Measurements from ENCODE around the gene CNGA3. TPM values are rescaled to one million over a fixed set of nuclear protein-coding genes. Genes with fewer than 3 reads are reported as not detected.

Gene CNGA3
- total and polyA plus RNA-seq, 12 donors: 0.11 to 0.16 TPM; not detected in 10

- H3K36me3 ChIP-seq: no peaks in the 10 kb centered on the region
- intact Hi-C loops (cut with DNase I): no loop called here
- no peak for ATAC-seq
- H3K27me3 ChIP-seq: peaks cover 0 to 16% (median under 1%) of the 10 kb centered on the region in 7 donors
- no peak for DNase-seq
- WGBS, 2 donors: 31 to 33% methylated on average over 4 of the region's 4 CpGs
- peaks cover 0 to 17% (median 0%) of the 10 kb centered on the region in 11 donors for H3K9me3 ChIP-seq
- H3K27ac ChIP-seq: no peak overlapping the region
- no peak for TF ChIP-seq CTCF (IDR thresholded peaks at IDR 0.05)
- H3K4me3 ChIP-seq: no peak overlapping the region
- no peaks in the 10 kb centered on the region for H3K4me1 ChIP-seq
Measured at GRCh38 chr2:98334439-98335078, 11.7 kb upstream of the CNGA3 start.

GRCh38 chr2:98335271-98335670 is 11.0 kb upstream of the CNGA3 start:
- no peak for TF ChIP-seq CTCF (IDR thresholded peaks at IDR 0.05)
- H3K27ac ChIP-seq: no peak overlapping the region
- DNase-seq (no peak), ATAC-seq (no peak)
- H3K9me3 ChIP-seq: peaks cover 0 to 17% (median 0%) of the 10 kb centered on the region in 11 donors
- H3K4me3 ChIP-seq: no peak overlapping the region
- no peaks in the 10 kb centered on the region for H3K36me3 ChIP-seq
- intact Hi-C loops (cut with DNase I): no loop called here
- peaks cover 0 to 19% (median 5%) of the 10 kb centered on the region in 7 donors for H3K27me3 ChIP-seq
- 87 to 90% methylated on average over 3 of the region's 3 CpGs for WGBS, 2 donors
- no peaks in the 10 kb centered on the region for H3K4me1 ChIP-seq

- H3K4me1 ChIP-seq: peaks cover 0 to 2% (median under 1%) of the 10 kb centered on the region in 9 donors
- TF ChIP-seq CTCF (IDR thresholded peaks at IDR 0.05): no peak
- peaks cover 2 to 53% (median 38%) of the 10 kb centered on the region in 7 donors for H3K27me3 ChIP-seq
- DNase-seq: no peak
- peaks cover 0 to 17% (median 0%) of the 10 kb centered on the region in 11 donors for H3K9me3 ChIP-seq
- H3K27ac ChIP-seq: no peak overlapping the region
- no peak overlapping the region for H3K4me3 ChIP-seq
- intact Hi-C loops (cut with DNase I): no loop called here
- H3K36me3 ChIP-seq: no peaks in the 10 kb centered on the region
- WGBS, 2 donors: 91 to 92% methylated on average over 2 of the region's 2 CpGs
- ATAC-seq: no peak
Measured at GRCh38 chr2:98341241-98341640, 5.0 kb upstream of the CNGA3 start.

GRCh38 chr2:98343285-98343684 is 3.0 kb upstream of the CNGA3 start:
- Histone ChIP-seq H3K27ac (no peak overlapping the region), H3K36me3 (no peaks in the 10 kb centered on the region), H3K9me3 (peaks cover 0 to 5% (median 0%) of the 10 kb centered on the region in 11 donors), H3K4me1 (peaks cover 0 to 15% (median 11%) of the 10 kb centered on the region in 9 donors), H3K27me3 (peaks cover 23 to 73% (median 58%) of the 10 kb centered on the region in 7 donors), H3K4me3 (no peak overlapping the region)
- WGBS, 2 donors: 20 to 29% methylated on average over 3 of the region's 3 CpGs
- no peak for TF ChIP-seq CTCF (IDR thresholded peaks at IDR 0.05)
- intact Hi-C loops (cut with DNase I): no loop called here
- DNase-seq (no peak), ATAC-seq (no peak)
